Esophagus mucosa (tissue), 1 donor: ENCODE data around the gene BRMS1L. TPM values are rescaled to one million over a fixed set of nuclear protein-coding genes. Genes with fewer than 3 reads are reported as not detected.

Experiments used
- ATAC-seq: fragments of 200-7000 bp; cut with Tn5 transposase; one replicate; pipeline ENCODE4 v1.9.1; 2020
- total RNA-seq: library from RNA; stranded (reverse); gene quantifications from one replicate; pipeline ENCODE4 v1.2.4, GENCODE V29; 2023
- donor health status: DM: yes; HTN: yes; CAD: no.

BRMS1L gene
- total RNA-seq, 1 donor from 2014 or later: 6.9 TPM

DNA sequence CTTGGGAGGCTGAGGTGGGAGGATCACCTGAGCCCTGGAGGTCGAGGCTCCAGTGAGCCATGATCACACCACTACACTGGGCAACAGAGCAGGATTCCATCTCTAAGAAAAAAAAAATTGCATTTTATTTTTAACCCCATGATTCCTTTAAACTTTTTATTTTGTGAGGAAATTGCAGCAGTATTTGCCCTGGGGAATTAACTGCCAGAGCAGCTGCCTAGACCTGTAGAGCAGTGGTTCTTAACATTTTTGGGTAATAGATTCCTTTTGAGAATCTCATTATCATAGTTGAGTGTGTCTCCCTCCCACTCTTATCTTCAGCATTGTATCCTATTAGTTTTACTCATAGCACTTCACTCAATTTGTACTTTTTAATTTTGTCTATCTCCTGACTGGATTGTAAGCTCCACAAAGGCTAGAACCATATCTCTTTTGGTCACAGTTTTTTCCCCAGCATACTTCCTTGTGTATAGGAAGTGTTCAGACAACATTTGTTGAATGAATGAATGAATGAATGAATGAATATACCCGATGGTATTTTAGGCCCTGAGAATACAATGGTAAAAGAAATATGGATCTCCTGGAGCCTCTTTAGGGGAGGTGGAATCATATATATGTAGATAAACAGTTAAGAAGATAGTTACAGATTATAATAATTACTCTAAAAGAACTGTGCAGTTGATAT lies 40.6 kb downstream of the BRMS1L start:
- no peak for ATAC-seq

DNA sequence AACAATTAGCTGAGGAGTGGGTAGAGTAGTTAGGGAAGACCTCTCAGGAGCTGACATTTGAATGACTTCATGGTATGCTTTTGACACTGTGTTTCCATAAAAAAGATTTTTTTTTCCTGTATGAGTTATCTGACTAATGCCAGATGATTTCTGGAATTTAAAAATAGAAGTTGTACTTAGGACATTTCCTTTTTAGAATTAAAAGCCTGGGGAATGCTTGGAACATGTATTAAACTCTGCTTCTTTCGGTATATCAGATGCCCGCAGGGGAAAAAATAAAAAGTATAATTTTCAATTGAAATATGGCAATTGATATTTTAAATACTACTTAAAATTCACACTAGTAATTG lies 41.1 kb downstream of the BRMS1L start:
- ATAC-seq: no peak

DNA sequence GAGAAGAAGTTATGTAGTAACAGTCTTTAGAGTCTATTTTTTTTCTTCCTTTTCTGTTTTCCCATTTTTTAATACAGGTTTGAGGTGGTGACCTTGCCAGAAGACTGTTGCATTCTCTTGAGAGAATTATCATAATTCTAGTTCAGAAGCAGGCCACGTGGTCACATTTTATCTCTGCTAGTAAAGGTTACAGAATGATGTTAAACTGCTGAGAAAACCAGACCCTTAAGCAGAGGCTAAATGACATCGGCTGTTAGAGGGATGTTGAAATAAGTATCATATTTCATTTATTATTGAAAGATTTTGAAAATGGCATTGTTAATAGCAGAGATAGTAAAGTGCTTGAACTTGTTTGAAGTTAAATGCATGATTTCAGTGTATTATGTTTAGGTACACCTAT lies 49.2 kb downstream of the BRMS1L start:
- ATAC-seq: no peak

GRCh38 chr14:35877276-35877675 lies 51.1 kb downstream of the BRMS1L start:
- peak; percentile 62 for ATAC-seq

GRCh38 chr14:35878272-35879150 lies 52.4 kb downstream of the BRMS1L start:
- peak; percentile 69 for ATAC-seq

DNA sequence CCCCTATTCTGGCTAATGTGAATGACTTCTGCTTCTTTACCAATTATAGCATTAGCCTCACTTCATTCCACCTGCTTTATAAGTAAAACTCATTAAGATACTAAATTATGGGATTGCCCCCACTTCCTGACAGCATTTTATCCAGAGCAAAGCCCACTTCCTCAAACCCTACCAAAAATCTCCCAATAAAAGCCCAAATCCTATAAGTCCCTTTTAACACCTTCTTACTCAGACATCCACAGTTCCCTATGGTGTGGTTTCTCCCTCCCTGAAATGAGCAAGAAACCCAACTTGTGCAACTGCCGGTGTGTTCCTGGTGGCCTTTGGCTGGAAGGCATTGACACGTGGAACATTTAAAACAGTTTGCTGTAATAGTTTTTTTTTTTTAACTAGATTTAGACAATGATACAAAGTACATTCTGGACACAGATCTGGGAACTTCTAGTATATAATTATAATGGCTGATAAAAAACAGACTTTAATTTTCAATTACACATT lies 53.1 kb downstream of the BRMS1L start:
- no peak for ATAC-seq

DNA sequence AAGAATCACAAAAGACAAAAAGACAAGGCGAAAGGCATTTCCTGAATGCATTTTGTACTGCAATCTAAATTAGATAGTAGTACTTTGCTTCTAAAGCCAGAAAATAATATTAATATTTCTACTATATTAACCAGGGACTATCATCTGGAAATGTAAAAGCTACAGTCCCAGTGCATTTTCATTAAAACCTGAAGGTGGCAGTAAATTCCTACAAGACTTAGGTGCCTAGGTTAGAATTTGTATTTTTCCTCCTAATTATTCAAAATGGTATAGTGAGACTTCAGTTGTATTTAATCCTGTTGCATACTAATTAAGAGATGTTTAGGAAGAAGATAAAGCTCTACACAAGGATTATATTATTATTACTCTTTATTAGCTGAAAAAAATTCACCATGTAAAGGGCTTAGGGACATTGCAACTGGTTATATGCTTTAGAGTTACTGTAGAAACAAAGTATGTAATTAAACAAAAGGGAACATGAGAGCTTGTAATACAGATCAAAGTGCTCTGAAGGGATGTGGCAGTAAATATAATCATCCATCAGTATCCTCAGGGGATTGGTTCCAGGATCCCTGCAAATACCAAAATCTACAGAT lies 53.6 kb downstream of the BRMS1L start:
- no peak for ATAC-seq

GRCh38 chr14:35881280-35881679 lies 55.1 kb downstream of the BRMS1L start:
- ATAC-seq: peak; percentile 36

DNA sequence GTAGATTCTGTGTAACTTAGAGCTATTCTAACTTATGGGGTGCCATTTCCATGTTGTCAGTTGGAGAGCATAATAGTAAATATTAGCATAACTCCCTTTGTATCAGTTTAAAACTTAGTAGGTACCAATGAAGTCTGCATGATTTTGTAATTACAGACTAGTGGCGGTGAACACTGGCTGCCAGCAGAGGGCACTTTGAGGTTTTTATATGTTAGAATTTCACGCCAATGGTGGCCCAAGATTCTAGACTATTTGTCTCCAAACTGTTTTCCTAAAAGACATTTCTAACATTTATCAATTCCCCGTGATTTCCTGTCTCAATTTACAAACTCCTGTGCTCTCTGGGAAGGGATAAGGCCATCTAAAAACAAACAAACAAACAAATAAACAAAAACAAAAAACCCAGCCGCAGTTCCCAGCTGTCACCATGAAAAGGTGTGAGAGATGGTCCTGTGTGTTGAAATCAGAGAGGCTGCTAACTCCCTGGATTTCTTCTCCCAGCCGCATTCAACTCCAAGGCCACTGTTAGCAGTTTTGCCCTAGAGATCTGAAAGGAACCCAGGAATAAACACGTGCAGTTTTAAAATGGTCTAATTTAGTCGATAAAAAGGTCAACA lies 57.6 kb downstream of the BRMS1L start:
- no peak for ATAC-seq

DNA sequence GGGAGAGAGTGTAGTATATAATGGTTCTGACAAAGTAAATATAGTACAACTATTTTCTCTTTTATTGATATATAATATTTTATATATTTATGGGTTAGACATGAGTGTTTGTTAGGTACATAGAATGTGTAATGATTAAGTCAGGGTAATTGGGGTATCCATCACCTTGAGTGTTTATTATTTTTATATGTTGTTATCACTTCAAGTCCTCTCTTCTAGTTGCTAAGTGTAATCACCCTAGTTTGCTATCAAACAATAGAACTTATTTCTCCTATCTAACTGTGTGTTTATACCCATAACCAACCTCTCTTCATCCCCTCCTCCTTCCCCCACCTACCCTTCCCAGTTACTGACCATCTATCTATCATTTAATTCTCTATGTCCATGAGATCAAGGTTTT lies 64.2 kb downstream of the BRMS1L start:
- ATAC-seq: no peak

- ATAC-seq: no peak
These were observed 69.1 kb downstream of the BRMS1L start for GRCh38 chr14:35895256-35895655.

DNA sequence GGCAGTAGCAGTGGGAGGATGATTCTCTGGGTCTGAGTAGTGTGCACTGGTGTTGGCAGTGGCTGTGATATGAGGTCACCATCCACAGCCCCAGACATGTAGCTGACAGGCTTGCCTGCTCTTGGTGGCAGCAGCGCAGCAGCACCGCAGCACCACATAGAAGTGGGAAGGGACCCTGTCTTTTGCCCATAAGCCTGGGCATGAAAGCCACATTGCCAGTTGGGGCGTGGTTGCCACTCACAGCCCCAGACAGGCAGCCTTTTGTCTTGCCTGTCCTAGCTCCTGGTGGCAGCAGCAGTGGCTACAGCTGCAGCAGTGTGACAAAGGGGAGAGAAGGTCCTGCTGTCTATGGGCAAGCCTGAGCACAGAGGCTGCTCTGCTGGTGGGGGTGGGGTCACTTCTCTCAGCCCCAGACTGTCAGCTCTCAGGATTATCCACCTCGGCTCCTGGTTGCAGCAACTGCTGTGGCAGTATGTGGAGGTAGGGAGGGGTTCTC lies 71.5 kb downstream of the BRMS1L start:
- ATAC-seq: peak; percentile 11

- no peak for ATAC-seq
These were observed 72.2 kb downstream of the BRMS1L start for GRCh38 chr14:35898217-35898775.

DNA sequence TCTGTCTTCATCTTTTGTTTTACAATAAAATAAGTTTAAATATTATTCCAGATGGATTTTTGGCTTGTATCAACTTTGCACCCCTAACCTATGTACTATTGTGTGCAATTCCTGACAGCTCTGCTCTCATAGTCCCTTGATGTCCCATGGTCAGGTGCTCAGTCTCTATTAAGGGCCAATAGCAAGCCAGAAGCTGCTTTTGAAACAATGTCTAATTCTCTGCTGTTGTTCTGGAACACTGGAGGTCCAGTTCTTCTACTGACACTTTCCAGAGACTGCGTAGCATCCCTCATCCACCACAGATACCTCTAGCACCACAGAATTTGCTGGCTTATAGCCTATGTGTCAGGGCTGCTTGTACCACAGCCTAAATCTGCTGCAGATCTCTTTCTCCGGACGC lies 74.6 kb downstream of the BRMS1L start:
- no peak for ATAC-seq

DNA sequence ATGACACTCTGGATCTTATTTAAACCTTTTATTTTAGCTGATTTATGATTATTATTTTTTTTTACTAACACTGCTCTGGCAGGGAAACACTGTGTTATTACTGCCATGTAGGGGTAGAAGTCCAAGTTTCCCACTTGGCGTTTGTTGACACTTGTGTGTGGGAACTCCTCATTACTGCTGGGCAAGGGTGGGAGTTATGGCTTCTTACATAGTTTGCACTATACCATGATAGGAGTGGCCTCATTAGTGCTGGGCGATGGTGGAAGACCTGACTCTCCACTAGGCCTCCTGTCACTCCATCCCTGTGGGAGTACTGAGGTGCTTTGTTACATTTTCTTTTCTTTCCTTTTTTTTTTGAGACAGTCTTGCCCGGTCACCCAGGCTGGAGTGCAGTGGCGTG lies 83.5 kb downstream of the BRMS1L start:
- no peak for ATAC-seq

DNA sequence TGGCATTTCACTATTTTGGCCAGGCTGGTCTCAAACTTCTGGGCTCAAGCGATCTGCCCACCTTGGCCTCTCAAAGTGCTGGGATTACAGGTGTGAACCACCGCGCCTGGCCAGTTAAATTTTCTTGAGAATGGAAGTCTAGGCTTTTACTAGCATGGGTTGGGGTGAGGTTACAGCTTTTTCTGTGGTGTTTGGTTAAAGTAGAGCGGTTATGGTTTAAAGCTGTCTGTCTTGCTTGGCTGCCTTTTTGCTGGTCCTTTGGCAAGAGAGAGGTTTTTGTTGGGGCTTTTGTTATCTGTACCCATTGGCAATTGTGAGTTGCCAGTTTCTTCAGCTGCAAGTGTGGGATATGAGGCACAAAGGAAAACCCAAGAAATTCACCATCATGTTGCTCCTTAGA lies 84.1 kb downstream of the BRMS1L start:
- ATAC-seq: no peak

GRCh38 chr14:35911097-35911496 lies 85.0 kb downstream of the BRMS1L start:
- no peak for ATAC-seq

GRCh38 chr14:35915185-35915584 lies 89.0 kb downstream of the BRMS1L start:
- ATAC-seq: no peak

DNA sequence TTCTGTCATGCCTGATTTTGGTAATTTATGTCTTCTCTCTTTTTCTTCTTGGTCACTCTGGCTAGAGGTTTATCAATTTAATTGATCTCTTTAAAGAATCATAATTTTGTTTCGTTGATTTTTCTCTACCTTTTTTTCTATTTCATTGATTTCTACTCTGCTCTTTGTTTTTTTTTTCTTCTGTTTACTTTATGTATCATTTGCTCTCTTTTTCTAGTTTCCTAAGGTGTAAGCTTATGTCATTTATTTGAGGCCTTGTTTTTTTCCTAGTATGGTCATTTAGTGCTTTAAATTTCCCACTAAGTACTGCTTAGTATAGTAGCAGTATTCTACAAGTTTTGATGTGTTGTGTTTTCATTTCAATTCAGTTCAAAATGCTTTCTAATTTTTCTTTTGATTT lies 89.6 kb downstream of the BRMS1L start:
- ATAC-seq: no peak
